HepG2 (cell line): Measurements from ENCODE around the gene UST. TPM values are rescaled to one million over a fixed set of nuclear protein-coding genes. Genes with fewer than 3 reads are reported as not detected.

Experiments used
- CBX2 ChIP-seq, 2 experiments: fragments of 200-600 bp in 1 of 2; sonication (generic); formaldehyde crosslinking in 1 of 2; IDR thresholded peaks; 2 replicates each; pipeline versions ENCODE4 v1.7.0 to v1.8.1; 2018 to 2022; ENCODE audit warnings: low read depth in 2 of 2, low read length in 1 of 2, mild to moderate bottlenecking in 1 of 2, missing genetic modification reagents in 1 of 2
- CEBPZ ChIP-seq: IDR thresholded peaks from 2 replicates; pipeline ENCODE4 v1.6.1; 2012; ENCODE audit warnings: low read length, improper control_type of control experiment
- ERF ChIP-seq: IDR thresholded peaks from 2 replicates; pipeline ENCODE4 v1.6.1; 2018; ENCODE audit warnings: missing biosample characterization, missing genetic modification reagents
- FOXA3 ChIP-seq: IDR thresholded peaks from 2 replicates; pipeline ENCODE4 v1.6.1; 2016; ENCODE audit warnings: missing genetic modification reagents, missing compliant biosample characterization
- HMGXB3 ChIP-seq: sonication (generic); formaldehyde crosslinking; IDR thresholded peaks from 2 replicates; pipeline ENCODE4 v1.4.0; 2020; ENCODE audit warnings: missing genetic modification reagents, borderline replicate concordance
- ISL2 ChIP-seq: sonication (generic); formaldehyde crosslinking; IDR thresholded peaks from 2 replicates; pipeline ENCODE4 v1.5.0; 2020; ENCODE audit warnings: missing genetic modification reagents
- JUNB ChIP-seq: sonication (generic); formaldehyde crosslinking; IDR thresholded peaks from 2 replicates; pipeline ENCODE4 v1.8.0; 2022; ENCODE audit warnings: missing genetic modification reagents, mild to moderate bottlenecking, borderline replicate concordance
- MTA1 ChIP-seq: sonication (generic); formaldehyde crosslinking; IDR thresholded peaks from 2 replicates; pipeline ENCODE4 v1.4.0; 2020; ENCODE audit warnings: missing genetic modification reagents, mild to moderate bottlenecking, borderline replicate concordance
- NFE2L1 ChIP-seq: sonication (generic); formaldehyde crosslinking; IDR thresholded peaks from 2 replicates; pipeline ENCODE4 v1.4.0; 2020; ENCODE audit warnings: missing genetic modification reagents, mild to moderate bottlenecking, borderline replicate concordance
- NFIC ChIP-seq: IDR thresholded peaks from 2 replicates; pipeline ENCODE4 v1.6.1; 2012; ENCODE audit warnings: mild to moderate bottlenecking, low read length, inconsistent platforms
- REPIN1 ChIP-seq: sonication (generic); formaldehyde crosslinking; IDR thresholded peaks from 2 replicates; pipeline ENCODE4 v1.8.0; 2022; ENCODE audit warnings: missing genetic modification reagents, low read depth, mild to moderate bottlenecking, borderline replicate concordance
- YY1 ChIP-seq: IDR thresholded peaks from 2 replicates; pipeline ENCODE4 v1.6.1; 2011; ENCODE audit warnings: low read length, low read depth, moderate library complexity, mild to moderate bottlenecking; ENCODE audit not compliant: insufficient read depth, insufficient replicate concordance
- ZBTB44 ChIP-seq: sonication (generic); formaldehyde crosslinking; IDR thresholded peaks from 2 replicates; pipeline ENCODE4 v1.4.0; 2020; ENCODE audit warnings: missing genetic modification reagents
- ZNF180 ChIP-seq: sonication (generic); formaldehyde crosslinking; IDR thresholded peaks from 2 replicates; pipeline ENCODE4 v1.4.0; 2020; ENCODE audit warnings: low read depth, missing genetic modification reagents, borderline replicate concordance
- ZNF234 ChIP-seq: sonication (generic); formaldehyde crosslinking; conservative IDR thresholded peaks from 2 replicates; pipeline ENCODE4 v1.5.1; 2020; ENCODE audit warnings: mild to moderate bottlenecking, missing genetic modification reagents
- ZNF317 ChIP-seq: sonication (generic); formaldehyde crosslinking; IDR thresholded peaks from 2 replicates; pipeline ENCODE4 v1.5.0; 2020; ENCODE audit warnings: mild to moderate bottlenecking, missing genetic modification reagents
- ZNF383 ChIP-seq: sonication (generic); formaldehyde crosslinking; IDR thresholded peaks from 2 replicates; pipeline ENCODE4 v1.4.0; 2020; ENCODE audit warnings: missing genetic modification reagents, mild to moderate bottlenecking, borderline replicate concordance
- ZNF749 ChIP-seq: sonication (generic); formaldehyde crosslinking; IDR thresholded peaks from 2 replicates; pipeline ENCODE4 v1.8.0; 2022; ENCODE audit warnings: mild to moderate bottlenecking, missing genetic modification reagents, moderate library complexity, borderline replicate concordance
- ZNF766 ChIP-seq: sonication (generic); formaldehyde crosslinking; IDR thresholded peaks from 2 replicates; pipeline ENCODE4 v1.5.0; 2020; ENCODE audit warnings: missing genetic modification reagents, borderline replicate concordance
- polyA plus RNA-seq, 8 experiments: library from polyadenylated mRNA; depleted of rRNA in 3 of 8; stranded (reverse) in 7 of 8; unstranded in 1 of 8; fragments of >200 nt; fragmentation: Illumina TruSeq in 4 of 8; extraction: Trizol in 4 of 8; gene quantifications; 2 replicates each; pipeline versions ENCODE4 v1.2.1 to v1.2.3, GENCODE V29; 2011 to 2016; ENCODE audit warnings: low read depth in 4 of 8, missing spikeins in 1 of 8, mixed read lengths in 1 of 8; ENCODE audit not compliant: insufficient read depth in 1 of 8
- total RNA-seq, 5 experiments: library from RNA; depleted of rRNA; stranded (reverse); fragments of >200 nt; fragmentation: Illumina TruSeq; extraction: Trizol; gene quantifications; 2 replicates each; pipeline ENCODE4 v1.2.3, GENCODE V29; 2016; ENCODE audit warnings: low read depth in 1 of 5

Gene UST
- total and polyA plus RNA-seq, 2 of the 13 experiments (the other 11 are each of a cell fraction or from before 2014, with no cell fraction given), result 0.27 TPM; not detected in 1

- TF ChIP-seq ZNF317 (CRISPR knock-in tag) (peak; percentile 62; the same call in 1 of the 2 replicates), ZNF234 (CRISPR knock-in tag) (no peak), JUNB (no peak), HMGXB3 (CRISPR knock-in tag) (no peak), ERF (CRISPR knock-in tag) (0 out of 2 replicates have a peak, but pooled peaks have one; percentile 4), NFIC (peak; percentile 95), ISL2 (CRISPR knock-in tag) (peak; percentile 71; the same call in 1 of the 2 replicates), ZNF766 (CRISPR knock-in tag) (no peak), MTA1 (CRISPR knock-in tag) (no peak), CEBPZ (no peak), ZNF180 (CRISPR knock-in tag) (no peak), ZBTB44 (CRISPR knock-in tag) (no peak), ZNF749 (no peak), CBX2 (IDR thresholded peaks at IDR 0.05; ENCODE audit: low read depth, low read length) (no peak), CBX2 (CRISPR knock-in tag; IDR thresholded peaks at IDR 0.05; ENCODE audit: low read depth) (no peak), YY1 (no peak), REPIN1 (CRISPR knock-in tag) (no peak), NFE2L1 (CRISPR knock-in tag) (no peak), ZNF383 (CRISPR knock-in tag) (0 out of 2 replicates have a peak, but pooled peaks have one; percentile 27), FOXA3 (CRISPR knock-in tag) (peak; percentile 59; the same call in 1 of the 2 replicates)
Measured at GRCh38 chr6:149060985-149061760, 314.3 kb downstream of the UST start (continued).
